GM11168 (cell line): ENCODE data around the gene DYNC1I2.
"Not testable (repeated sequence)": the region's sequence is repeated elsewhere in the genome, so short reads cannot be mapped to it uniquely, and the experiment has no call there.

Experiments
- in situ Hi-C: fragments of 300-500 bp; cut with MboI; formaldehyde crosslinking; loops from one replicate; pipeline ENCODE4 v1.12.0; 2022; ENCODE audit warnings: low sequenced_read_pairs; ENCODE audit not compliant: unreplicated experiment

The DYNC1I2 gene

GRCh38 chr2:171762879-171763573, 75.8 kb downstream of the DYNC1I2 start:
- in situ Hi-C loops: no loop called here

DNA sequence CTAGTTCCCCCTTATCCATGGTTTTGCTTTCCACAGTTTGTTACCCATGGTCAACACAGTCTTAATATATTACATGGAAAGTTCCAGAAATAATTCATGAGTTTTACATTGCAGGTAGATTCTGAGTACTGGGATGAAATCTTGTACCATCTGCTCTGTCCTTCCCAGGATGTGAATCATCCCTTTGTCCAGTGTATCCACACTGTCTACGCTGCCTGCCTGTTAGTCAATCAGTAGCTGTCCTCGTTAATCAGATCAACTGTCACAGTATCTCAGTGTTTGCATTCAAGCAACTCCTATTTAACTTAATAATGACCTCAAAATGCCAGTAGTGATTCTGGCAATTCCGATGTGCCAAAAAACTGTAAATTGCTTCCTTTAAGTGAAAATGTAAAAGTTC, 76.3 kb downstream of the DYNC1I2 start:
- in situ Hi-C loops: no loop called here

DNA sequence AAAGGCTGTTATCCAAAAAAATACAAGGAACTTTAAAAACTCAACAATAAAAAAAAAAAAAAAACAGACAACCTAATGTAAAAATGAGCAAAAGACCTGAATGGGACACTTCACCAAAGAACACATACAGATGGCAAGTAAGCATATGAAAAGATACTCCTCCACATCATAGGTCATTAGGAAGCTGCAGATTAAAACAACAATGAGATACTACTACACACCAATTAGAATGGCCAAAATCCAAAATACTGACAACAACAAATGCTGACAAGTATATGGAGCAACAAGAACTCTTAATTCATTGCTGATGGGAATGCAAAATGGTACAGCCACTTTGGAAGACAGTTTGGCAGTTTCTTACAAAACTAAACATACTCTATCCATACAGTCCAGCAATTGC, 84.2 kb downstream of the DYNC1I2 start:
- in situ Hi-C loops: no loop called here

DNA sequence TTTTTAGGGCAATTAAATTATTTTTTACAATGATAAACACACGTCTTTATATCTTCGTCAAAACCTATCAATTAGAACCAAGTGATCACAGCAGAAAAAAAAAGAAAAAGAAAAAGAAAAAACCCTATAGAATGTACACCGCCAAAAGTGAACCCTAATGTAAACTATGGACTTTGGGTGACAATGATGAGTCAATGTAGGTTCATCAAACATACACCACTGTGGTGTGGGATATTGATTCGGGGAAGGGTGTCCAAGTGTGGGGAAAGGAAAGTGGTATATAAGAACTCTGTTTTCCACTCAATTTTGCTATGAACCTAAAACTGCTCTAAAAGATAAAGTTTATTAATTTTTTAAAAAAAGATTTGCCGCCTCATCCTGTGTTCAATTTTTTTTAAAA, 85.1 kb downstream of the DYNC1I2 start:
- in situ Hi-C loops: no loop called here

GRCh38 chr2:171774581-171774980, 87.3 kb downstream of the DYNC1I2 start:
- in situ Hi-C loops: not testable (repeated sequence)

DNA sequence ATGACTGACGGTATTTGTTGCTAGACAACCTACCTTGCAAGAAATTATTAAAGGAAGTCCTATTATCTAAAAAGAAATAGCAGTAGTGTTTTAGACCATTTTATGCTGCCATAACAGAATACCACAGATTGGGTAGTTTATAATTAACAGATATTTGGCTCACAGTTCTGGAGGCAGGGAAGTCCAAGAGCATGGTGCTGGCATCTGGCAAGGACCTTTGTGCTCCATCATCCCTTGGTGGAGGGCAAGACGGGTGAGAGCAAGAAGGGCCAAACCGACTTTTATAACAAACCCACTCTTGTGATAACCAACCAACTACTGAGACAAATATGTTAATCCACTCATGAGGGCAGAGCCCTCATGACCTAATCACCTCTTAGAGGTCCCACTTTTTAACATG, 91.2 kb downstream of the DYNC1I2 start:
- in situ Hi-C loops: no loop called here

GRCh38 chr2:171785450-171785849, 98.2 kb downstream of the DYNC1I2 start:
- in situ Hi-C loops: no loop called here

GRCh38 chr2:171787333-171788072, 100.2 kb downstream of the DYNC1I2 start:
- in situ Hi-C loops: no loop called here

DNA sequence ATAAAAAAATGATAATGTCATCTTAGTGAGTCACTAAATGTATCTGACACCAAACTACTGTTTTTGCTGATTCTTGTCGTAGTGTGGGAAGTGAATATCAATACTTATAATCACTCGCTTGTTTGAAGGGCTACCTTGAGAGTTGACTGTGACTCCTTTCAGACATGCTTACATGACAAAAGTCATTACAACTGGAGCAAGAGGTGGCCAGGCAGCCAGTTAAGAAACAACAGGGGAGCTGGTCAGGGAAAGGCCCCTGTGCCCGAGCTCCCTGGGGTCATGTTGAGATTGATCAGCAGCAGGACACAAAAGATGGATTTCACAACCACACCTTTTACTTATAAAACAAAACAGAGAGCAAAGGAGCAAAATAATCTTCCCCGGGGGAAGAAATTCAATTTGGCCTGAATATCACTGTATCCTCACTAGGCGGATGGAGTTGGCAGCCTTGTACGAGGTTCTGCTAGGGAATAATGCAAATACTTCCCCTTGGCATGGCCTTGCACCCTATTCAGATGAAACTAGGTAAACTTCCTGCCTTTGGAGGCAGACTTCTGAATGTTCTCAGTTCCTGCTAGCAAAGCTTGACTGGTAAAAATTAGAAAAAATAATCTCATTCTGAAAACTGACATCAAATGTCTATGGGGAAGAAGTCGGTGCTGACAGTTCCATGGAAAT, 101.2 kb downstream of the DYNC1I2 start:
- in situ Hi-C loops: no loop called here

GRCh38 chr2:171789956-171790355, 102.7 kb downstream of the DYNC1I2 start:
- in situ Hi-C loops: no loop called here

DNA sequence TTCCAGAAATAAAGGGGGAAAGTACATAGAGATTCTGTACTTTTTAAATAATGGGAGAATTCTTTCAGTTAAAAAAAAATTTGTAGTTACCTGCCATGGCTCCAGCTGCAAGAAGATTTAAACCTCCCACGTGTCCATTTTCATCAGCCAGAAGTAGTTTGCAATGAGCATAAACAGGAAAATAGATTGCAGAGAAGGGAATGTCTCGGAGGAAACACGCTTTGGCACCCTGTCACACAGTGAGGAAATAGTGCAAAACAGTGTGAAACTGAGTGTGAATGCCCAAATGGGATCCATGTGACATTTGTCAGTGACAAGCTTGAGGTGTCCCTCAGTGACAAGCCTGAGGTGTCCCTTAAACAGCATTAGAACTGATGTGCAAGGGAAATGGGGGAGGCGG, 104.1 kb downstream of the DYNC1I2 start:
- in situ Hi-C loops: no loop called here

DNA sequence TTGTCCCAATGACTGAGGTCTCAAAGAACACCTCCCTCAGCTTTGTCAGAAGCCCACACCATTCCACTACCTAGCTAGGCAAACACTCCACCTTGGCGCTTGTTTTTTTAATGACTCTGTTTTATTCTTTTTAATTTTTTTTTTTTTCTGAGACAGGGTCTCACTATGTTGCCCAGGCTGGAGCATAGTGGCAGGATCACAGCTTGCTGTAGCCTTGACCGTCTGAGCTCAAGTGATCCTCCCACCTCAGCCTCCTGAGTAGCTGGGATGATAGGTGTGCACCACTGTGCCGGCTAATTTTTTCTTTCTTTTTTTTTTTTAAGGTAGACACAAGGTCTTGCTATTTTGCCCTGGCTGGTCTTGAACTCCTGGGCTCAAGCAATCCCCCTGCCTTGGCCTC, 104.9 kb downstream of the DYNC1I2 start:
- in situ Hi-C loops: no loop called here

- in situ Hi-C loops: no loop called here
Measured at GRCh38 chr2:171792886-171793580, 105.8 kb downstream of the DYNC1I2 start.

DNA sequence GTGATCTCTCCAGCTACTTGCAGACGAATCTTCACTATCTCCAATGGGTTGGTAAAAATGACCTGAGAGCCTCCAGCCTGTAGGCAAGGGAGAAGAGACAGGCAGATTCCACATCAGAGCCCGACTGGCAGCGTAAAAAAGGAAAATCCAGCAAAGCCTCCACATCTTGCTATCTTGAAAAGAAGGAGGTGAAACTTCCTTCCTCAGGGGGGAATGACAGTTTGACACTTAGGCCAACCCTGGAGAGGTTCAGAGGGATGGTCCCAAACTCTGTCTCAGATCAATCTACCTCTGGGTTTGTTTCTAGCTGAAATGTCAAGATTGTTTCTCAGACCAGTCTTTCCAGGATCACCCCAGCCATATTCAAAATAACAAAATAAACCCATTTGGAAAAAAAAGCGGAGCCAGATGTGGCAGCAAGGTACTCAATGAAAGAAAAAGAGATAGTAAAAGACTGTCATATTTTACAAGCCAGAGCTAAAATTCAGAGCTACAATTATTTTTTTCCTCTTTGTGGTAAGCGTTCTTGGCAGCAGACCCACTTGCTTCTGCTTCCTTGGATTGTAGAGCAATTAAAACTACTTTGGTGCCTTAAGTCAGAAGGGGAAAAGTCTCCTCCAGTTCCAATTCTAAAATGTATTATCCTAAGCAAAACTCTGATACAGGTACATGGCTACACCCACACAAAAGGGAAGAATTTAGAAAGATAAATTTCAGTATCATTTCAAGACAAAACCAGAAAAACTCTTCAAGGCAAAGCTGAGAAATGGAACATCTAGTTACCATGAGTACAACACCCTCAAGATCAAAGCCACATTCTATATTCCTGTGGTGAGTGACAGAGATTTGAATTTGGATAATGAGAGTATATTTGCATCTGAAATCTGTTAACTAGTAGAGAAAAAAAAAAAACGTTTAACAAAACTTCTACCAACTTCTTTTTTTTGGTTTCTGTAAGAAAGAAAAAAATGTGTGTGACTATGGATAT, 106.7 kb downstream of the DYNC1I2 start:
- in situ Hi-C loops: no loop called here

- in situ Hi-C loops: no loop called here
Measured at GRCh38 chr2:171794918-171795317, 107.6 kb downstream of the DYNC1I2 start.
